HFF-Myc (cell line): ENCODE results near the gene RPRML.

Experiments used
- DNase-seq: peaks from one replicate; pipeline ENCODE4 v3.0.0-alpha.2; 2011; ENCODE audit warnings: low read depth; ENCODE audit errors: extremely low read depth
- H3K4me3 ChIP-seq: replicated peaks from 2 replicates; pipeline ENCODE4 v1.5.1; 2011; ENCODE audit warnings: low read depth, mild to moderate bottlenecking, control low read depth, low read length
- TF ChIP-seq, protein P1 (sequence below): IDR thresholded peaks from 2 replicates; pipeline ENCODE4 v1.5.1; 2012; ENCODE audit warnings: mild to moderate bottlenecking, low read depth, low read length, control low read depth; ENCODE audit errors: missing control alignments

Gene RPRML

DNA sequence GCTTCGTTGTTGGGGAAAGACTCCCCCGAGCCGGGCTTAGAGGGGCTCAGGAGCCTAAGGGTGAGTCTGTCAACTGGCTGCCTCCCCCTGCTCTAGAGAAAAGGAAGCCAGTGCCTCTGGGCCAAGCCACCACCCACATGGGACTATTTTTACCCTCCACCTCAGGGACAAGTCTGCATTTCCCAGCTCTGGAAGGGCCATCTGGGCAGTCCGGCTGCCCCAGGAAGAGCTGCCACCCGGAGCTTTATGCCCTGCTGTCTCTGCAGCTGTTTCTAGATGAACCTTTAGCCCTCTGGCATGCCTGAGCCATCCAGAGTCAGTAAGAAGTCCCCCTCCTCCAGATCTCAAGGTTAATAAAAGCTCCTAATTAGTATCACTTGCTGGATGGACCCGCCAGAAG, 5.3 kb upstream of the RPRML start:
- TF ChIP-seq, protein P1, sequence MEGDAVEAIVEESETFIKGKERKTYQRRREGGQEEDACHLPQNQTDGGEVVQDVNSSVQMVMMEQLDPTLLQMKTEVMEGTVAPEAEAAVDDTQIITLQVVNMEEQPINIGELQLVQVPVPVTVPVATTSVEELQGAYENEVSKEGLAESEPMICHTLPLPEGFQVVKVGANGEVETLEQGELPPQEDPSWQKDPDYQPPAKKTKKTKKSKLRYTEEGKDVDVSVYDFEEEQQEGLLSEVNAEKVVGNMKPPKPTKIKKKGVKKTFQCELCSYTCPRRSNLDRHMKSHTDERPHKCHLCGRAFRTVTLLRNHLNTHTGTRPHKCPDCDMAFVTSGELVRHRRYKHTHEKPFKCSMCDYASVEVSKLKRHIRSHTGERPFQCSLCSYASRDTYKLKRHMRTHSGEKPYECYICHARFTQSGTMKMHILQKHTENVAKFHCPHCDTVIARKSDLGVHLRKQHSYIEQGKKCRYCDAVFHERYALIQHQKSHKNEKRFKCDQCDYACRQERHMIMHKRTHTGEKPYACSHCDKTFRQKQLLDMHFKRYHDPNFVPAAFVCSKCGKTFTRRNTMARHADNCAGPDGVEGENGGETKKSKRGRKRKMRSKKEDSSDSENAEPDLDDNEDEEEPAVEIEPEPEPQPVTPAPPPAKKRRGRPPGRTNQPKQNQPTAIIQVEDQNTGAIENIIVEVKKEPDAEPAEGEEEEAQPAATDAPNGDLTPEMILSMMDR = no peak
- DNase-seq = no peak
- H3K4me3 ChIP-seq = no peak overlapping the region

DNA sequence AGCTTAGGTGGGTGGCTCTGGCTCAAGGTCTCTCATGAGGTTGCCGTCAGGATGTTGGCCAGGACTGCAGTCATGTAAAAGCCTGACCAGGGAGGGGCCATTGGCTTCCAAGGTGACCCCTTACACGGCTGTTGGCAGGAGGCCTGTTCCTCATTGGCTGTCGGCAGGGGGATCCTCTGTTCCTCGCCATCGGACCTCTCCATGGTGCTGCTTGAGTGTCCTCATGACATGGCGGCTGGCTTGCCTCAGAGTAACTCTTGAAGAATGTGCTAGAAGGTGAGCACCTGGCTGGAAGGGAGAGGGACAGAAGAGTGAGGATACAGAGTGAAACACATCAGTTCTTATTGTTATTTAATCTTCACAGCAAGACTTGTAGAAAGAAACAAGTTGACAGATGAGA, 4.7 kb upstream of the RPRML start:
- TF ChIP-seq, protein P1 = no peak
- no peak overlapping the region for H3K4me3 ChIP-seq
- no peak for DNase-seq

DNA sequence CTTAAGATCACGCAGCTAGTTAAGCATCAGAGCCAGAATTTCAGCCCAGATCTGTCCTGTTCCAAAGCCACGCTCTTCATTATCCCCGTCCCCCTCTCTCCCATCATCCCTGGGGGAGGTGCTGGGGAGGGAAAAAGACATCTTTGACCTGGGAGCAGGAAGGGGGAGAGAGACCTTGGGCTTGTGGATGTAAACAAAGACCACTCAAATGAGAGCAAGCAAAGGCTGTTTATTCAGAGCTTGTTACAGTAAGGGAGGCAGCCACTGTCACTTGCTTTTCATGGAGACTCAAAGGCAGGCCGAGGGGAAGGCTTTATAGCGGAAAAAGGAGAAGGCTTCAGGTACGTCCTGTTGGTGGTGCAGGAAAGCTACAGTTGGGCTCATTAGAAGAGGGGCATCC, 3.5 kb upstream of the RPRML start:
- TF ChIP-seq, protein P1 = no peak
- DNase-seq = no peak
- no peak overlapping the region for H3K4me3 ChIP-seq

DNA sequence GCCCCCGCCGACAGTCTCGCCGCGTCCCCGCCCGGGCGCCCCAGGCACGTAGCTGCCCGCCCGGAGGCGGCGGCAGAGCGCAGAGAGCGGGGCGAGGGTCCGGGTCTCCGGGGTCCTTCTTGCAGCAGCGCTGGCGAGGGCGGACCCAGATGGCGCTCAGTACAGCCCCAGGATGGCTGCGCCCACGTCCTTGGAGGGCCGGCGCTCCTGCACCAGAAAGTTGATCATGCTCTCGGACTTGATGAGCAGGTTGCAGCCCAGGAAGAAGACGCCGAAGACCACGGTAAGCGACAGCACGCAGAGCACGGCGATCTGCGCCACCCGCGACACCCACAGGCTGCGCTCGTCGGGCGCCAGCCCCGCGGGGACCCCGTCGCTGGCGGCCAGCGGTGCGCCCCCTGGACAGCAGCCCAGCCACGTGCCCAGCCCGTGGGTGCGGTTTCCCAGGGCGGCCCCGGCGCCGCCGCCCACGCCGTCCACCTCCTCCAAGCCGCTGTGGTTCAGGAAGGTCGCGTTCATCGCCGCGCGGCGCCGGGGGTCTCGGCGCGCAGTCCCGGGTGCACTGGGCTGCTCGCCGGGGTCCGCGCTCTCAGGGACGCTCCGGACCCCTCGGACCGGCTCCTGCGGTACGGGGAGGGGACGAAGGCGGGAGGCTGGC, 435 bp downstream of the RPRML start:
- DNase-seq = no peak
- H3K4me3 ChIP-seq = peak overlapping the region; percentile 53

DNA sequence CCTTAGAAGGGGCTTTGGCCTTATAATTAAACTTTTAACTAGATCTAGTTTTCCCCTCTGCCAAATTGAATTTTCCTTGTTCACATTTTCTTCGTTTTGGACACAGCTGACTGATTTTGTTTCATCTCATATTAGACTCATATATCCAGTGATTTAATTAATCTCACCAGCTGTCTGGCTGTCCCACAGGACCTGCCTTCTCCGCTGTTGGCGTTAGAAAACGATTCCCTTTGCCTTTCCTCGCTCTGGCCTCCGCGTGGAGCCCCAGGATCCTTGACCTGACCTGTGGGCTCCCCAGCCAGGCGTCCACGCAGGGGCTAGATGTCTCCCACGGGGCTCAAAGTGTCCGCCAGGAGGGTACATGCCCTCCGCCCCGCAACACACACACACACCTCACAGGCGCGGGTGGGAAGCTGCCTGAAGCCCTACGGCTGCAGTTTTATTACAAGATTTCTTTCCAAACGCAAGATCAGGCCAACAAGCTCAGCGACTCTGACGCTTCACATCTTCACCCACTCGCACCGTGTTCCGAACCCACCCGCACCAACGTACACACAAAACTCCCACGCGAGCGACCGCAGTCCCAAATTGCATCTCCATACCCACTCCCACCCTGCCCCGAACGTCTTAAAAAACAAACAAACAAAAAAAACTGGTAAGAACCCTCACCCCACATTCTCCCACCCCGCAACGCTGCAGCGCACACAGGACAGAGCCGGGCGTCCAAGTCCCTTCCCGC, 1.1 kb downstream of the RPRML start:
- peak overlapping the region; percentile 53 for H3K4me3 ChIP-seq
- TF ChIP-seq, protein P1 = no peak
- no peak for DNase-seq

More for the DNA sequence above, 435 bp downstream of the RPRML start:
- TF ChIP-seq, protein P1 = no peak

DNA sequence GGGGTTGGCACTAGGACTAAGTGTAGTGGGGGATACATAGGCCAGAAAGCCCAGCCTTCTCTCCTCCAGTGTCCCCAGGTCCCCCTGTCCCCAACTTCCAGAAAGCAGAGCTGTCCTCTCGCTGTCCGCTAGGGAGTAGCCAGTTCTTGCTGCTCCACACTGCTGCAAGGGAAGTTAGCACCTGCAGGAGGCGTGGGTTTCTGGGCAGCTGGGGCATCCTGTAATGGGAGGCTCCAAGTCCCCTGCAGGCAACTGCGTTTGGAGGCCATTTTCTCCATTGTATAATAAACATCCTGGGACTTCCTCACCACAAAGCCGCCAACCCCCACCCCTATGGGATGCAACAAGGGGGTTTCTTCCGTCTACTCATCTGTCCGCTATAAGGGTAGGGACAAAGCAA, 1.7 kb downstream of the RPRML start:
- TF ChIP-seq, protein P1 = peak; percentile 48
- peak overlapping the region; percentile 53 for H3K4me3 ChIP-seq
- peak; percentile 38 for DNase-seq
